ENCODE data around the gene NCOA4.
"Not testable (repeated sequence)": the region's sequence is repeated elsewhere in the genome, so short reads cannot be mapped to it uniquely, and the experiment has no call there.

DNA sequence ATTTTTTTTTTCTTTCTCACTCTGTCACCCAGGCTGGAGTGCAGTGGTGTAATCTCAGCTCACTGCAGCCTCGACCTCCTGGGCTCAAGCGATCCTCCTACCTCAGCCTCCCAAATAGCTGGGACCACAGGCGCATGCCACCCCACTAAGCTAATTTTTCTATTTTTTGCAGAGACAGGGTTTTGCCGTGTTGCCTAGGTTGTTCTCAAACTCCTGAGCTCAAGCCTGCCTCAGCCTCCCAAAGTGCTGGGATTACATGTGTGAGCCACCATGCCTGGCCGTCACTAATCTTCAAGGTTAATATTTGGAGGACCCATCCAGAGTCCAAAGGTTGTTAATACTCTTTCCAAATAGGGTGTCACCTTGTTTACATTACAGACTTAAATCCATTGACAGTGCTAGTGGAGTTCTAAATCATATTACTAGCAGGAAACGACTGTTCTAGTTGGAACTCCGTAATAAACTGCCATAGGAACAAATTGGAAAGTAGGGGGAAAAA lies 28.2 kb downstream of the NCOA4 start:
- TF ChIP-seq YY1 (IDR thresholded peaks at IDR 0.05; ENCODE audit: insufficient read depth, insufficient read length); ZNF274 (IDR thresholded peaks at IDR 0.05; ENCODE audit: low read depth, low read length): not testable (repeated sequence)

Data from NT2/D1 (cell line).